CD4-positive, alpha-beta T cell (primary cell): ENCODE measurements around the gene FABP6. TPM values are rescaled to one million over a fixed set of nuclear protein-coding genes. Genes with fewer than 3 reads are reported as not detected.

Experiments
- ATAC-seq: fragments of 200-7000 bp; cut with Tn5 transposase; one replicate; pipeline ENCODE4 v1.10.0; 2022; ENCODE audit warnings: mild to moderate bottlenecking; ENCODE audit not compliant: poor library complexity
- CTCF ChIA-PET: fragments of 350-600 bp; sonication (Branson Sonifier 250); formaldehyde crosslinking; loops from one replicate; lab custom pipeline; 2021; ENCODE audit warnings: antibody characterized with exemption, inconsistent platforms; lab: Charles Lee
- POLR2A ChIA-PET: fragments of 350-600 bp; sonication (Branson Sonifier 250); formaldehyde crosslinking; loops from one replicate; lab custom pipeline; 2021; ENCODE audit warnings: antibody characterized with exemption, inconsistent platforms; lab: Charles Lee
- DNase-seq, 14 experiments: peaks; one replicate each; pipeline ENCODE4 v3.0.0-alpha.2; 2013 to 2020; ENCODE audit warnings: mixed read lengths in 2 of 14
- H3K27ac ChIP-seq, 2 donors: one replicate each; pipeline versions ENCODE4 v1.5.1 to v1.7.0; 2013; ENCODE audit warnings: low read length in 2 of 2, low read depth in 1 of 2, mild to moderate bottlenecking in 1 of 2
- H3K27me3 ChIP-seq, 2 experiments: 1 replicate in 1 of 2; 2 replicates in 1 of 2; pipeline versions ENCODE4 v1.6.1 to v1.7.0; 2013; ENCODE audit warnings: low read length in 2 of 2, control low read depth in 1 of 2, mild to moderate bottlenecking in 1 of 2, moderate library complexity in 1 of 2; ENCODE audit not compliant: insufficient read depth in 2 of 2, control insufficient read depth in 1 of 2
- H3K36me3 ChIP-seq: one replicate; pipeline ENCODE4 v1.6.1; 2013; ENCODE audit warnings: low read length, control low read depth; ENCODE audit not compliant: insufficient read depth
- H3K4me1 ChIP-seq: one replicate; pipeline ENCODE4 v1.6.1; 2013; ENCODE audit warnings: low read length, control low read depth; ENCODE audit not compliant: insufficient read depth
- H3K4me3 ChIP-seq: one replicate; pipeline ENCODE4 v1.5.1; 2013; ENCODE audit warnings: mild to moderate bottlenecking, low read length, moderate library complexity
- H3K9me3 ChIP-seq, 2 experiments: 1 replicate in 1 of 2; 2 replicates in 1 of 2; pipeline versions ENCODE4 v1.6.1 to v1.7.0; 2013; ENCODE audit warnings: low read length in 2 of 2, mild to moderate bottlenecking in 2 of 2, control low read depth in 1 of 2, moderate library complexity in 1 of 2; ENCODE audit not compliant: control insufficient read depth in 1 of 2, insufficient read depth in 1 of 2
- H3K27ac Mint-ChIP-seq: one replicate; pipeline ENCODE4 v1.8.0; 2020; ENCODE audit warnings: mixed read lengths
- H3K27me3 Mint-ChIP-seq: one replicate; pipeline ENCODE4 v1.8.0; 2021; ENCODE audit warnings: mixed read lengths
- H3K36me3 Mint-ChIP-seq: one replicate; pipeline ENCODE4 v1.8.0; 2021; ENCODE audit warnings: low read depth, mixed read lengths
- H3K4me1 Mint-ChIP-seq: one replicate; pipeline ENCODE4 v1.8.0; 2021; ENCODE audit warnings: low read depth, mixed read lengths
- H3K4me3 Mint-ChIP-seq: one replicate; pipeline ENCODE4 v1.8.0; 2020; ENCODE audit warnings: mild to moderate bottlenecking, mixed read lengths
- H3K9me3 Mint-ChIP-seq: one replicate; pipeline ENCODE4 v1.8.0; 2020; ENCODE audit warnings: mixed read lengths
- intact Hi-C, 2 experiments: fragments of 100-400 bp; cut with DNase I in 1 of 2; cut with micrococcal nuclease in 1 of 2; formaldehyde crosslinking; loops; one replicate each; pipeline versions ENCODE4 v1.15.1 to v1.9.0; 2023 to 2025; cut with DNase I, micrococcal nuclease
- total RNA-seq, 174 experiments: library from RNA in 2 of 174; stranded (reverse) in 2 of 174; gene quantifications; one replicate each; pipeline ENCODE4 v1.2.3 and lab custom pipeline; 2021 to 2026
- TF ChIP-seq, protein P1 (sequence below): fragments of 200-600 bp; IDR thresholded peaks from one replicate; pipeline ENCODE4 v1.8.0; 2022; ENCODE audit warnings: antibody characterized with exemption, mild to moderate bottlenecking

Gene FABP6
- total RNA-seq, 2 experiments from 2014 or later: not detected

DNA sequence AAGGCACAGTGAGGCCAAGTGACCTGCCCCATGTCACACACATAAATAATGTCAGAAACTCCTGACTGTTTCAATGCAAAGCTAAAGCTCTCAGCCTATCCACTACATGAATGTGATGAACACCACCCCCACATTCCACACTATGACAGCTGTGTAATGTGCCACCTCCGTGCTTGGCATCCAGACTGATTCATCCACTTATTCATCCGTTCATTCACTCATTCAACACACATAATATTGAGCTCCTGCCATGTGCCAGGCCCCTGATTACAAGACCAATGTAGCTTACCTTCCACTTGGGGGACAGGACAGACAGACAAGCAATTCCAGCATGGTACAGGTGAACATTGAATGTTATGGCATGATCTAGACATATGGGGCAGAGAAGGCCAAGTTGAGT lies 46.2 kb upstream of the FABP6 start:
- Mint-ChIP-seq H3K4me3 (no peak overlapping the region), H3K9me3 (peaks cover 3% of the 10 kb centered on the region), H3K36me3 (no peaks in the 10 kb centered on the region), H3K27me3 (peaks cover 30% of the 10 kb centered on the region), H3K4me1 (no peaks in the 10 kb centered on the region), H3K27ac (no peak overlapping the region)
- peaks cover 2% of the 10 kb centered on the region for H3K4me1 ChIP-seq
- no peak for DNase-seq
- ATAC-seq: no peak
- H3K27ac ChIP-seq: no peak overlapping the region
- H3K27me3 ChIP-seq: peaks cover 0 to 4% of the 10 kb centered on the region in 2 experiments
- H3K4me3 ChIP-seq: no peak overlapping the region
- ChIA-PET CTCF (no interaction called here), POLR2A (no interaction called here)
- no peaks in the 10 kb centered on the region for H3K36me3 ChIP-seq
- TF ChIP-seq, protein P1, sequence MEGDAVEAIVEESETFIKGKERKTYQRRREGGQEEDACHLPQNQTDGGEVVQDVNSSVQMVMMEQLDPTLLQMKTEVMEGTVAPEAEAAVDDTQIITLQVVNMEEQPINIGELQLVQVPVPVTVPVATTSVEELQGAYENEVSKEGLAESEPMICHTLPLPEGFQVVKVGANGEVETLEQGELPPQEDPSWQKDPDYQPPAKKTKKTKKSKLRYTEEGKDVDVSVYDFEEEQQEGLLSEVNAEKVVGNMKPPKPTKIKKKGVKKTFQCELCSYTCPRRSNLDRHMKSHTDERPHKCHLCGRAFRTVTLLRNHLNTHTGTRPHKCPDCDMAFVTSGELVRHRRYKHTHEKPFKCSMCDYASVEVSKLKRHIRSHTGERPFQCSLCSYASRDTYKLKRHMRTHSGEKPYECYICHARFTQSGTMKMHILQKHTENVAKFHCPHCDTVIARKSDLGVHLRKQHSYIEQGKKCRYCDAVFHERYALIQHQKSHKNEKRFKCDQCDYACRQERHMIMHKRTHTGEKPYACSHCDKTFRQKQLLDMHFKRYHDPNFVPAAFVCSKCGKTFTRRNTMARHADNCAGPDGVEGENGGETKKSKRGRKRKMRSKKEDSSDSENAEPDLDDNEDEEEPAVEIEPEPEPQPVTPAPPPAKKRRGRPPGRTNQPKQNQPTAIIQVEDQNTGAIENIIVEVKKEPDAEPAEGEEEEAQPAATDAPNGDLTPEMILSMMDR: no peak
- intact Hi-C loops: no loop called here
- no peaks in the 10 kb centered on the region for H3K9me3 ChIP-seq

DNA sequence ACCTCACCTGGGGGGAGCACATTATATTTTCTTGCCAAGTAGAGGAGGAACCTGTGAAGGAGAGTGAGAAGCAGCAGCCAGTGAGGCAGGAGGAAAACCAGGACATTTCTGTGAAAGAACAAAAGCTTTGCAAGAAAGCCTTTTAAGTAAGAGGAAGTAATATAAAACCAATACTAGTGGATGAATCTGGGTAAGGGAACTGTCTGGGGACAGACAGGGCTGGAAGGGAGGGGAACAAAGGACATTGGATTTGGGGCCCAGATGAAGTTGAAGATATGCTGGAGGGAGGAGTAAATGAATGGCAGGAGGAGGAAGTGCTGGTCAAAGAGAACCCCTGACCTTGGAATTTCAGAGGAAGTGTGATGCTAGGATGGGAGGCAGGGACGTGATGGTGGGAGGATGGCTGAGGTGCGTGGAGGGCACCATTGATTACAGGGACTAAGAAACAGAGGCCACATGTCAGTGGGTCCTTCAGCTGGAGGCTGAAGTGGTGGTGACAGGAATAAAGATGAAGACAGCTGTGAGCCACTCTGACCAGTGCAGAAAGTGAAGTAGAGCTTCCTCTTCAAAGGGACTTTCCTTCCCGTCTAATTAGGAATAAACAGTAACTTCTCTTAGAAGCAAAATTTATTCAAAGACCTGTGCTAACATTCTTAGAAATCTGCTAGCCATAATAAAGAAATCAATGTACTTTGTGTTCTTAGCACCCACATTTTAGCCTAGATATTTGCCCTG lies 43.5 kb upstream of the FABP6 start:
- TF ChIP-seq, protein P1: no peak
- intact Hi-C loops: no loop called here
- ChIA-PET POLR2A (no interaction called here), CTCF (no interaction called here)
- no peak overlapping the region for H3K4me3 ChIP-seq
- no peaks in the 10 kb centered on the region for H3K9me3 ChIP-seq
- peaks cover 4% of the 10 kb centered on the region for H3K4me1 Mint-ChIP-seq
- DNase-seq (no peak), ATAC-seq (no peak)
- H3K36me3 ChIP-seq: no peaks in the 10 kb centered on the region
- peaks cover 0 to 4% of the 10 kb centered on the region in 2 experiments for H3K27me3 ChIP-seq
- H3K36me3 Mint-ChIP-seq: no peaks in the 10 kb centered on the region
- H3K27ac ChIP-seq: no peak overlapping the region
- peaks cover 3% of the 10 kb centered on the region for H3K9me3 Mint-ChIP-seq
- peaks cover 8% of the 10 kb centered on the region for H3K4me1 ChIP-seq
- no peak overlapping the region for H3K27ac Mint-ChIP-seq
- no peak overlapping the region for H3K4me3 Mint-ChIP-seq
- H3K27me3 Mint-ChIP-seq: peaks cover 39% of the 10 kb centered on the region

DNA sequence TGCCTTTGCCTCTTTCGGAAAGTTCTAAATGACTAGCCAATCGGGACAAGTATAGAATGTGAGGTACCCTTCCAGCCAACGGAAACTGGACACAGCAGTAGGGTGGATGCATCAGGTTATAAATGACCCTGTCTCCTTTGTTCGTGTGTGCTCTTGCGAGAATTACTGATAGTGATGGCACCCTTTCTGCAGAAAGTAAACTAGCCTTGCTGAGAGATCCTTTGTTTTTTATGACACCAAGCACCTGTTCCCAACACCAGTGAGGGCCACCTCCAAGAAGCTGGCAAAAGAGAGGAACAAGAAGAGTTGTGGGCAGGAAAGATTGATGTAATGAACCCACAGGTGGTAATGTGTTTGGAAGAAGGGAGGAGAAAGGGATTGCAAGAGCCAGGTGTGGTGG lies 42.8 kb upstream of the FABP6 start:
- H3K36me3 ChIP-seq: no peaks in the 10 kb centered on the region
- H3K9me3 ChIP-seq: no peaks in the 10 kb centered on the region
- H3K27ac ChIP-seq: no peak overlapping the region
- Mint-ChIP-seq H3K36me3 (no peaks in the 10 kb centered on the region), H3K27me3 (peaks cover 39% of the 10 kb centered on the region), H3K27ac (no peak overlapping the region), H3K9me3 (peaks cover 3% of the 10 kb centered on the region), H3K4me1 (peaks cover 4% of the 10 kb centered on the region), H3K4me3 (no peak overlapping the region)
- H3K4me3 ChIP-seq: no peak overlapping the region
- intact Hi-C loops: no loop called here
- TF ChIP-seq, protein P1: no peak
- CTCF ChIA-PET: no interaction called here
- peaks cover 8% of the 10 kb centered on the region for H3K4me1 ChIP-seq
- H3K27me3 ChIP-seq: peaks cover 0 to 4% of the 10 kb centered on the region in 2 experiments
- ATAC-seq: no peak
- no peak for DNase-seq
- POLR2A ChIA-PET: no interaction called here
